NCI-H2196 (cell line): ENCODE results near the gene CDK2AP2.
"Not testable (repeated sequence)": the region's sequence is repeated elsewhere in the genome, so short reads cannot be mapped to it uniquely, and the experiment has no call there.

ENCODE experiments used
- DNase-seq: peaks from one replicate; lab custom pipeline; 2025; ENCODE audit not compliant: unreplicated experiment; lab: John Stamatoyannopoulos, UW

CDK2AP2 gene, protein sequence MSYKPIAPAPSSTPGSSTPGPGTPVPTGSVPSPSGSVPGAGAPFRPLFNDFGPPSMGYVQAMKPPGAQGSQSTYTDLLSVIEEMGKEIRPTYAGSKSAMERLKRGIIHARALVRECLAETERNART

DNA sequence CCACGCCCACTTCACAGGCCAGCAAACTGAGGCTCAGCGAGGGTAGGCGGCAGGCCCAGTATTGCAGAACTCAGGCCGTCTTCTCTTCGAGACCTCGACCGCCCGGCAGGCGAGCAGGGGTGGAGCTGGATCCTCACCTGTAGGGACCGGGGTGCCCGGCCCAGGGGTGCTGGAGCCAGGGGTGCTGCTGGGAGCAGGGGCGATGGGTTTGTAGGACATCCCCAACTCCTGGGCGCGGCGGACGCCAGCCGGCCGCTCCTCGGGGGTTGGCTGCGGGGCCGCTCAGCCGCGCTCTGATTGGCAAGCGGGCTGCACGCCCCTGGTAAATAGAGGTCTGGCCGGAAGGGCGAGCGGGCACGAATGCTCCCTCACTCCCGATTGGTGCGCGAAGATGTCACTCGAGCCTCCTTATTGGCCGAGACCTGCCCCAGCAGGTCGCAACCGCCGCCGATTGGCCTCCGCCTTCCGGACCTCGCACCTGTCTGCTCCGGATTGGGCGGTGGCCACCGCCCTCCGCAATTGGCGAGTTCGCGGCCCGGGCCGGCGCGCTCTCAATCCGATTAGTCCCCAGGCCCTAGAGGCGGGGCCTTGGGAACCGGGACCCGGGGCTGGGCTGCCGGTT is at the start of gene CDK2AP2:
TSS of gene CDK2AP2 (minus strand) at position 299 of the 622 bp plus-strand sequence. CDS start at position 219, 80 bp downstream.
- DNase-seq, result peak; percentile 99

DNA sequence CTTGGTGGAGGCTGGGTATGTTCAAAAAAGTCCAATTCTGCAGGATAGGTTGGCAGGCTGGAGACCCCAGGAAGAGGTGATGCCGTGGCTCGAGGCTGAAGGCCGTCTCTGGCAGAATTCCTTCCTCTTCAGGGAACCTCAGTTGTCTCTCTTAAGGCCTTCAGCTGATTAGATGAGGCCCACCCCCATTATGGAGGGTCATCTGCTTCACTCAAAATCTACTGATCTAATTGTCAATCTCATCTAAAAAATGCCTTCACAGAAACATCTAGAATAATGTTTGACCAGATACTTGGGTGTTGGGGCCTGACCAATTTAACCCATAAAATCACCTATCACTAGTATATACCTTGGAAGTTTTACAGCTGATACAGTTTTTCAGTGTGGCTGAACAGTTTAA is 48.3 kb upstream of the CDK2AP2 start:
- no peak for DNase-seq

DNA sequence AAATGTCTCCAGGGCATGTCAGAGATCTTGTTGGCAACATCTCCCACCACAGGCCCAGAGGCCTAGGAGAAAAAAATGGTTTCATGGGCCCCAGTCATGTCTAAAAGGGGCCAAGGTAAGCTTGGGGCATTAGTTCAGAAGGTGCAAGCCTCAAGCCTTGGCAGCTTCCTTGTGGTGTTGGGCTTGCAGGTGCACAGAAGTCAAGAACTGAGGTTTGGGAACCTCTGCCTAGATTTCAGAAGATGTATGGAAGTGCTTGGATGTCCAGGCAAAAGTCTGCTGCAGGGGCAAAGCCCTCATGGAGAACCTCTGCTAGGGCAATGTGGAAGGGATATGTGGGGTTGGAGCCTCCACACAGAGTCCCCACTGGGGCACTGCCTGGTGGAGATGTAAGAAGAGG is 43.7 kb upstream of the CDK2AP2 start:
- DNase-seq, result not testable (repeated sequence)

DNA sequence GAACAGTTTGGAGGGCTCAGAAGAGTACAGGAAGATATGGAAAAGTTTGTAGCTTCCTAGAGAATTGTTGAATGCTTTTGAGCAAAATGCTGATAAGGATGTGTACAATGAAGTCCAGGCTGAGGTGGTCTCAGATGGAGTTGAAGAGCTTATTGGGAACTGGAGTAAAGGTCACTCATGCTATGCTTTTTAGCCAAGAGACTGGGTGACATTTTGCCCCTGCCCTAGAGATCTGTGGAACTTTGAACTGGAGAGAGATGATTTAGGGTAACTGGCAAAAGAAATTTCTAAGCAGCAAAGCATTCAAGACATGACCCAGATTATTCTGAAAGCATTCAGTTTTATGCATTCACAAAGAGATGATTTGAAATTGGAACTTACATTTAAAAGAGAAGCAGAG is 43.2 kb upstream of the CDK2AP2 start:
- DNase-seq, result no peak

DNA sequence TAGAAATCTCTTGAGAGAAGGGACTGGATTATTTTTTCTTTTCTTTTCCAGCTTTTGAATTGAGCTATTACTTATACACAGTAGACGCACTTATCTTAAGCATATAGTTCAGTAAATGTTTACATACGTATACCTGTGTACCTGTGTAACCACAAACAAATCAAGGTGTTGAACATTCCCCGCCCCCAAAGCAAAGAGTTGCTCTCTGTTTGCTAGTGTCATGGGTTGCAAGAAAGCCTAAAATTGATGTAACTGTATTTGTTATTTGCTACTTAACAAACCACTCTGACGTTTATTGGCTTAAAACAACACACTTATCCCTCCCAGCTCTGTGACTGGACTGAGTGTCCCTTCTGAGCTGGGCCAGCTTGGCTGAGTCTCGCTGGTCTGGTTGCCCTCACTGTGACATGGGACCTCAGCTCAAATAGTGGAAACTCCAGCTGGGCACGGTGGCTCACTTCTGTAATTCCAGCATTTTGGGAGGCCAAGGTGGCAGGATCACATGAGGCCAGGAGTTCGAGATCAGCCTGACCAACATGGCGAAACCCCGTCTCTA is 40.7 kb upstream of the CDK2AP2 start:
- no peak for DNase-seq

DNA sequence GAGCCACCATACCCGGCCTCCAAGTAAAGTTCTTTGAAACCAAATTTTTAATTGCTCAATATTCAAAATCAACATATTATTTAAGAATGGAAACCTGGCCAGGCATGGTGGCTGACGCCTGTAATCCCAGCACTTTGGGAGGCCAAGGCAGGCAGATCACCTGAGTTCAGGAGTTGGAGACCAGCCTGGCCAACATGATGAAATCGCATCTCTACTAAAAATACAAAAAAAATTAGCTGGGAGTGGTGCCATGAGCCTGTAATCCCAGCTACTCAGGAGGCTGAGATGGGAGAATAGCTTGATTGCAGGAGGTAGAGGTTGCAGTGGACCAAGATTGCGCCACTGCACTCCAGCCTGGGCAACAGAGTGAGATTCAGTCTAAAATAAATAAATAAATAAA is 40.1 kb upstream of the CDK2AP2 start:
- not testable (repeated sequence) for DNase-seq

DNA sequence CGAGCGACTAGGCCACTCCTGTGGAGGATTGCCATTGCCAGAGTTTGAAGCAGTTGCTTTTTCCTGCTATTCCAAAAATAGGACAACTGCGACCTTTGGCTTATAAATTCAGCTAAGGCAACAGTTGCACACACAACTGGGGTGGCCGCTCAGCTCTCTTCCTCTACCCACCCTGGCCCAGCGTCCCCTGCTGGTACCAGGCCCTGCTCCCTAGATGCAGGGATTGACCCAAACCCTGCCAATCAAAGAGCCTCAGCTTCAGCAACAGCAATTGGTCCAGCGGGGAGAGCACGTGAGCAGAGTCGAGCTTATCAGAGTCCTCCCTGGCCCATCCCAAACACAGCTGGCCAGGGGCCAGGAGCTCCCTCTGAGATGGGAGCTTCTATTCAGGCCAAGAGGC is 37.3 kb upstream of the CDK2AP2 start:
- DNase-seq, result peak; percentile 23

DNA sequence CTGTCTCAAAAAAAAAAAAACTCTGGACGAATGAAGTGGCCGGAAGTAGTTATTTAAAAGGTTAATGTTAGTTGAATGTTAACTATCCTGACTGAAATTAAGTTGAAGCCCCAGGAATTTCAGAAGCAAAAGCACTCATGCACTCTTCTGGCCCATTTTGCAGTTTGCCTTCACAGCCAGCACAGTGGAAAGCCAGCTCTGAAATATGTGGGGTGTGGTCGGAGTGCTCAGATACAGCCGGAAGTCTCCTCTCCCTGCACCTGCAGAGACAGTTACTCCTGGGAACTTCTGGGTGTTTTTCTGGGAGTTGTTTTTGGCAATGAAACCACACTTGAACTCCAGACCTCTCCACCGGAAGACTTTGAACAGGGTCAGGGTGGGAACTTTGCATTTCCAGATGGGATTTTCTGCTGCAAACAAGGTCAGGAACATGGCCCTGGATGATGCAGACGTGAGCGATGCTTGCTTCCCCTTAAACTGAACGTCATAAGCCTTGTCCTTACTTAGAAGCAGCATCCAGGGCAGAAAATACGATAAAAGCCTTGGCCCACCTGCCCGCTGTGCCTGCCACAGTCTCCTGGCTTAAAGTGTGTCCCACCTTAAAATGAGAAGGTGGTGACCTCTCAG is 36.8 kb upstream of the CDK2AP2 start:
- no peak for DNase-seq

DNA sequence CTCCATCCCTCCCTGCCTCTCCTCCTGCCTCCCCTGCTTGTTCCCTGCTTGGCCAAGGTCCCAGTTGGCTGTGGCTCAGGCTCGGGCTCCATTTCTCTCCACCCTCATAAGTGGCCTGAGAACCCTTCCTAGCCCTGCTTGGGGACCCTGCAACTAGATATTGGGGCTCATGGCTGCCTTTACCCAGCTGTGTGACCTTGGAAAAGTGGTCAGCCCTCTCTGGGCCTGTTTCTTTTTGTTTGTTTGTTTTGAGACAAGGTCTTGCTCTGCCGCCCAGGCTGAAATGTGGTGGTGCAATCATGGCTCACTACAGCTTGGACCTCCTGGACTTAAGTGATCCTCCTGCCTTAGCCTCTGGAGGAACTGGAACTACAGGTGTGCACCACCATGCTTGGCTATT is 35.6 kb upstream of the CDK2AP2 start:
- no peak for DNase-seq

DNA sequence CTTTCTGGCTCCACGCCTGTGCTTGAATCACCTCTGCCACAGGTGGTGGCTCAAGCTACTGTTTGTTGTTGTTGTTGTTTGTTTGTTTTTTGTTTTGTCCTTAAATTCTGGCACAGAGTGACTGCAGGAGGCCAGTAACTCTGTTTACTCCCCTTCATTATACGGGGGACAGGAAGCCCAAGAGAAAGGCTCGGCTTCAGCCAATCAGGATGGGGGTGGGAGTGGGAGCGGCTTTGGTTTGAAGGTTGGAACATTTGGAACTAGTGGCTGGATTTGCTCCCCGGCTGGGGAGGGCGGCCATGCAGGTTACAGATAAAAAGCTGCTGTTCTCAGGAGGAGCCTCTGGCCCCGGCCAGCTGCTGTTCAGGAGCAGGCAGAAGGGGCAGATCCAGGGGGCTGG is 35.0 kb upstream of the CDK2AP2 start:
- no peak for DNase-seq

DNA sequence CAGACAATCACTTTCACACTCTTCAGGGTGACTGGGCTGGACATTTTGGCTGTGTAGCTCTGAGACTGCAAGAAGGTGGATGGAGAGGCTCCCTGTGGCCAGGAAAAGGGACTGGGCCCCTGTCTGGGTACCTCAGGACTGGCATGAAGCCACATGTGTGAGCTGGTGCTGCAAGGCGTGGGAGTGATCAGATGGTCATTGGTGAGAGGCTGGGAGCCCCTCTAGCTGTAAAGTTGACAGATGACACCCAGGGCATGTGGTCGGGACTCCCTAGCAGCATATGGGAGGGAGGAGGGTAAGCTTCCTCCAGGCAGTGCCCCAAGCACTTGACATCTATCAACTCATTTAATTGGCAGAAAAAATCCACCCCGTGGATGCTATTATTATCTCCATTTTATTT is 34.2 kb upstream of the CDK2AP2 start:
- no peak for DNase-seq

DNA sequence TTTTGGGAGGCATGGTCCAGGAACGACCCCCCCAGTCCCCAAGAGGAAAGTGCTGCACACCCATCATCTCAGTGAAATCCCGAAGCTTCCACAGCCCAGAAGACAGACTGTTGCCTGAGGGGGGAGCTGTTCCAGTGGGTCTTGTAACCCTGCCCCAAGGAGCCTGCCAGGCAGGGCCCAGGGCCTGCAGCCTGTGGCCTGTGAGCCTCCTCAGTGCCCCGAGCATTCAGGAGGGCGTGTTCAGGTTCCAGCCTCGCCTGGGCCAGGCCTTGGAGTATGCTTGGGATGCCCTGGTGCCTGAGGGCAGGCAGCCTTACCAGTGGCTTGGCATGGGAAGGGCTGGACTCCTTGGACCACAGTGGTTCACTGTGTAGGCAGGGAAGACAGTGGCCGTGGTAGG is 33.2 kb upstream of the CDK2AP2 start:
- DNase-seq, result no peak

DNA sequence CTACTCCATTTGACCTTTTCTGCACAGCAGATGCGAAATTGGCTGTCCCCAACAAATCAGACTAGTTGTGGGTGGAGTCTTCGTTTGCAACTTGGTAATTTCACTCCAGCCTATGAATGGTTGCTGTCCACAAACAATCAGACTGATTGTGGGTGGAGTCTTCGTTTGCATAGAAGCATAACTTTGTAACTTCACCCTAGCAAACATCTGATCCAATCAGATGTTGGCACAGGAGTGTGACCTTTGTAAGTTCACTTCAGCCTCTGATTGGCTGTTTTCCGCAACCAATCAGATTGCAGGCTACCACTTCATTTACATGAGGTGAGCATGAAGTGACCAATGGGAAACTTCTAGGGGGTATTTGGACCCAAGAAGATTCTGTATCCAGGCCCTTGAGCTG is 31.6 kb upstream of the CDK2AP2 start:
- no peak for DNase-seq

DNA sequence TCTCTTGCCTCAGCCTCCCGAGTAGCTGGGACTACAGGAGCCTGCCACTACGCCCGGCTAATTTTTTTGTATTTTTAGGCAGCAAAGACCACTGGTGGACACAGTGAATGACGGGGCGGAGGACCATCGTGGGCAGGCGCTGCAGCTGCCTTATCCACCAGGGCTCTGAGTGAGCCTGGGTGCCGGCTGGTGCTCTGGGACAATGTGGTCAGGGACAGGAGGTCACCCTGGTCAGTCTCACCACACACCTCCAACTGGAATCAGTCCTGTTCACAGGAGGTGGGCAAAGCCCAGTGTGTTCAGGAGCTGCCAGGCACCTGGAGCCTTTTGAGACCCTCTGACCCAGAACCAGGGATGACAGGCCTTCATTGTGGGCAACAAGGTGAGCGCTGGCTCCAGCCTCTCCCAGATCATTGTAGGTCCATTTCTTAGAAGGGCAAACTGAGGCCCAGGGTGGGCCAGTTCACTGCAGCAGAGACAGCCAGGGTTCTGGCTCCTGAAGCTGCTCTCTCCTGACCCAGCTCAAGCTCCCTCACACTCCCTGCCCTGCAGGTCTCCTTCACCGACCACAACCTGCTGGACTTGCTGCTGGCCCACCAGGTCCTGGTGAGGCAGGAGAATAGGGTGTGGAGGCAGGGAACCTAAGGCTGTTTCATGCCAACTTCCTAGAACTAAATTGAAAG is 31.0 kb upstream of the CDK2AP2 start:
- DNase-seq, result no peak

DNA sequence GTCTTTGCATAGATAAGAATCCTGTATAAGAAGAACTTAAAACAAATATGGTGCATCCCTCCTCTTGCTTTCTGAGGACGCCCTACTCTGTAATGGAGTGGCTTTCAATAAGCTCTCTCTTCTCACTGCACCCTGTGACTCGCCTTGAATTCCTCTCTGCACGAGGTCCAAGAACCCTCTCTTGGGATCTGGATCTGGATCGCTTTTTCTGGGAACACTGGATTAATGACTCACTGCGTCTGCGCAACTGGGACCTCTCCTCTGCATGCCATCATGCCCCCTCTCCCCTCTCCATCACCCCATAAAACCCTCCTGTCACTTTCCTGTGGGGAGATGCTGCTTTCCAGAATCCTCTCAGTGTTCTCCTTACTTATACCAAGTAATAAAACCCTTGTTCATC is 30.3 kb upstream of the CDK2AP2 start:
- DNase-seq, result no peak

DNA sequence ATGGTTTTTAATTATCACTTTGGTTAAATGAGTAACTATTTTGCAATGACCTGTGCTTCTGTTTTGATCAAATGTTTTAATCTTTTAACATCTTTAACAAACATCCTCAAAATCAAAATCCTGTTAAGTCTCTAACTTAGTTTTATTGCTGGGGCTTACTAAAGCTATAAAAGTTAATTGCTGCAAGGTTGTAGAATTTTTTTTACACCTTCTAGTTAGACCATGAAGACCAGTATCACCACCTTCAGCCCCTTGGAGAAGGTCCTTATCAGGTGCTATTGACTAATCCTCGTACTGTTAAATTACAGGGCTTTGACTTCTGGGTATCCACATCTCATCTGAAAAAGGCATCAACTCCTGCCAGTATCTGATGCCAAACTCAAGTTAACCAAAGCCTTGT is 27.6 kb upstream of the CDK2AP2 start:
- no peak for DNase-seq

DNA sequence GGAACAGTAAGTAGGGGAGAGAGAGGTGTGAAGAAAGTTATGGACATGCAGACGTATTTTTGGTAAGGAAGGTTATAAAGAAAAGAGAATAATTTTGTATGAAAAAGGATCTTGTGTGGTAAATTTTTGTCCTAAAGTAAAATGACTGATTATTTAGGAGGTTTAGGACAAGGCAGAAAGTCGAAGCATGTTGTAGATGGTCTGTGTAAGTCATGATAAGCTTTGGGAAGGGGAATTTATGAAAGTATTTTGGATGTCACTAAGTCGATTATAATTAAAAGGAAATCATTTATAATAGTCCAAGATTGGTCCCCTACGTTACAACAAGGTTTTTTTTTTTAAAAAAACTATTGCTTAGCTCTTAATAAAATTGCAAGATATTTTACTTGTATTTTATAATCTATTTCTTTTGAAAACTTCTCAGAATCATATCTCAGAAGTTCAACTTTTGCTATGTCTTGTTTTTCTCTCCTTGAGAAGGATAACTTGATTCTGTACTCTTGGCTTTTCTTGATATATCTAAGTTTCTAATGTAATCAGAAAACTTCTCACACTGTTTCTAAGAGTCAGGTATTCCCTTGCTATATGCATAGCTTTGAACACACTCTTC is 26.2 kb upstream of the CDK2AP2 start:
- DNase-seq, result peak; percentile 13

DNA sequence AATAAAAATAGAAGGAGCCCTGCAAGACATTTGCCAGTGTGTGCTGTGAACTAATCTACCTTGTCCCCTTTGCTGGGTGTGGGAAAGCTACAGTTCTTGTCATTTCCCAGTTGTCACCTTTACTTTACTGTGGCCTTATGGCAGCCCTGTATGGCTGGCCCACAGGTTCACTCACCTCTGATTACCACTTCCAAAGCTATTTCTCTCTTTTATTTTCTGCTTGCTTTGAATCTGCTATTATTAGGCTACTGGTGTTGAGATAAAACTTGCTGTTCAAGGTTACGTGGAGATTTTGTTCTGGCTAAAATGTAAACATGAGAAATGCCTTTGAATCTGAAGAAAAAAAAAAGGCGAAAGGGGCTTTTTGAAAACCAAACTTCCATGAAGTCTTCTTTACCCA is 24.9 kb upstream of the CDK2AP2 start:
- no peak for DNase-seq

DNA sequence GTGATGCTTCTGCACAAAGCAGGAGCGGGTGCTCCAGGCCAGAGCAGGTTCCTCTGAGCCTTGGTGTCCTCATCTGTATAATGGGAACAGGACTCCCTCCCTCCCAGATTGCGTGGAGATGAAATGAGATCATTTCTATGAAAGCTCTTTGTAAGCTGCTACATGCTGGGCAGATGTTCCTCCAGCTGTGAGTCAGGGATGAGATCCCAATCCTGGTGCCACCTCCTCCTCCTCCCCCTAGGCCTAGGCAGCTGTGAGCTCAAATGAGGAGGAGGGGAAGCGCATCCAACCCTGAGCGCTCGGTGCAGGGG is 22.3 kb upstream of the CDK2AP2 start:
- no peak for DNase-seq

DNA sequence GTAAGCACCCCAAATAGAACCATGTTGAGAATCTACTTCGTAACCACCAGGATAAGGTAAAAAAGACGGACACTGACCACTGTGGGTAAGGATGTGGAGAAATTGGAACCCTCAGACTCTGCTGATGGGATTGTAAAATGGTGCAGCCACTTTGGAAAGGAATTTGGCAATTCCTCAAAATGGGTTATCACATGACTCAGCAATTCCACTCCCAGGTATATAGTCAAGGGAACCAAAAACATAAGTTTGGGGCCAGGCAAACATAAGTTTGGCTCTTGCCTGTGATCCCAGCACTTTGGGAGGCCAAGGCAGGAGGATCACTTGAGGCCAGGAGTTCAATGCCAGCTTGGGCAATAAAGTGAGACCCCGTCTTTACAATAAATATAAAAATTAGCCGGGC is 20.4 kb upstream of the CDK2AP2 start:
- DNase-seq, result no peak

DNA sequence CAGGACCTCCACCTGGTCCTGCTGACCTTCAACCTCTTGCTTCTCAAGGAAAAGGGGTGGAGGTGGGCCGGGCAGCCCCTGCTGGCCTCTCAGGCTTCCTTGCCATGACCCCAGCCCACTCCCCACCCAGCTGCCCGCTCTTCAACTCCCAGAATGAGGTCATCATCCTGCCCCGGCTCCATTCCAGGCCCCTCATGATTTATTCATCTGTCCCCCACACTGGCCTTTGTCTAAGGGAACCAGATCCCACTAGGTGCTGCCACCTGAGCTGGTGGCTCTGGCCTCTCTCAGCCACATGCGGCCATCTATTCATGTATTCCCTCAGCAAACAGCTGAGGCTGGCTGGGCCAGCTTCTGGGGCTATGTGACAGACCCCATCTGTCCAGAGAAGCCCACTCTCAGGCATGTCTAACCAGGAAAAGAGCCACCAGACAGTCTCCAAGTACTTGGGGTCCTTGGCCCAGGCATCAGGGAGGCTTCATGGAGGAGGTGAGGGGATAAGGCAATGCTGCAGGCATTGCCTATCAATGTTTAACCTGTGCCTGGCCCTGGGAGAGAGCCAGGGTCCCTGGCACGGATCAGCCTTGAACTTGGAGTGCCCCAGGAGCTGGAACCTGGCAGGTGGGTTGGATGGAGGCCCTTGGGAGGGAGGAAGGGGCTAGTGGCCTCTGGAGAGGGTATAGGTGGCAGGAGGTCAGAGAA is 17.5 kb upstream of the CDK2AP2 start:
- DNase-seq, result no peak
